T-cell (primary cell): Measurements from ENCODE around the gene LRP1B. TPM values are rescaled to one million over a fixed set of nuclear protein-coding genes. Genes with fewer than 3 reads are reported as not detected.

ENCODE experiments used
- ATAC-seq, 4 experiments: fragments of 200-7000 bp in 3 of 4; fragments of 150-1000 bp in 1 of 4; cut with Tn5 transposase; replicated peaks in 1 of 4; 1 replicate in 3 of 4; 2 replicates in 1 of 4; pipeline ENCODE4 v1.10.0; 2021; ENCODE audit warnings: moderate library complexity in 3 of 4, mild to moderate bottlenecking in 2 of 4, moderate number of reproducible peaks in 1 of 4
- CTCF ChIA-PET, 2 donors: fragments of 300-600 bp; sonication (Branson Sonifier 250); formaldehyde crosslinking; loops; one replicate each; lab custom pipeline; 2022; ENCODE audit warnings: antibody characterized with exemption in 2 of 2; lab: Charles Lee
- POLR2A ChIA-PET, 2 donors: fragments of 300-600 bp; sonication (Branson Sonifier 250); formaldehyde crosslinking; loops; one replicate each; lab custom pipeline; 2022; ENCODE audit warnings: antibody characterized with exemption in 2 of 2; lab: Charles Lee
- DNase-seq, 35 experiments: peaks; one replicate each; pipeline versions ENCODE4 v3.0.0 to v3.0.0-alpha.2; 2013 to 2023
- H3K27ac ChIP-seq: one replicate; pipeline ENCODE4 v1.5.1; 2013; ENCODE audit warnings: low read length
- H3K27me3 ChIP-seq, 2 experiments: replicated peaks in 1 of 2; 1 replicate in 1 of 2; 2 replicates in 1 of 2; pipeline versions ENCODE4 v1.6.1 to v1.7.0; 2013; ENCODE audit warnings: low read length in 1 of 2, mixed read lengths in 1 of 2; ENCODE audit not compliant: control insufficient read depth in 2 of 2, insufficient read depth in 2 of 2; ENCODE audit errors: extremely low read depth in 1 of 2
- H3K36me3 ChIP-seq, 2 donors: 1 replicate in 1 of 2; 2 replicates in 1 of 2; pipeline versions ENCODE4 v1.6.1 to v1.7.0; 2013; ENCODE audit warnings: low read length in 1 of 2; ENCODE audit not compliant: control insufficient read depth in 2 of 2, insufficient read depth in 1 of 2; ENCODE audit errors: extremely low read depth in 1 of 2
- H3K4me1 ChIP-seq, 2 experiments: 1 replicate in 1 of 2; 2 replicates in 1 of 2; pipeline versions ENCODE4 v1.6.1 to v1.7.0; 2013; ENCODE audit warnings: low read length in 2 of 2, mixed read lengths in 1 of 2; ENCODE audit not compliant: insufficient read depth in 2 of 2, control insufficient read depth in 1 of 2; ENCODE audit errors: extremely low read depth in 1 of 2
- H3K4me3 ChIP-seq, 2 donors: 1 replicate in 1 of 2; 2 replicates in 1 of 2; pipeline versions ENCODE4 v1.5.1 to v1.7.0; 2013; ENCODE audit warnings: mild to moderate bottlenecking in 2 of 2, low read length in 1 of 2, moderate library complexity in 1 of 2; ENCODE audit not compliant: control insufficient read depth in 1 of 2; ENCODE audit errors: extremely low read depth in 1 of 2
- H3K9me3 ChIP-seq: 2 replicates; pipeline ENCODE4 v1.7.0; 2013
- H3K27ac Mint-ChIP-seq, 2 donors: one replicate each; pipeline ENCODE4 v1.8.0; 2020 to 2021; ENCODE audit warnings: mild to moderate bottlenecking in 2 of 2, mixed read lengths in 2 of 2
- H3K27me3 Mint-ChIP-seq, 2 donors: one replicate each; pipeline ENCODE4 v1.8.0; 2021 to 2022; ENCODE audit warnings: mixed read lengths in 2 of 2
- H3K36me3 Mint-ChIP-seq: one replicate; pipeline ENCODE4 v1.8.0; 2021; ENCODE audit warnings: mixed read lengths
- H3K4me1 Mint-ChIP-seq, 3 donors: one replicate each; pipeline ENCODE4 v1.8.0; 2020 to 2022; ENCODE audit warnings: mixed read lengths in 3 of 3, mild to moderate bottlenecking in 1 of 3
- H3K4me3 Mint-ChIP-seq, 3 donors: one replicate each; pipeline ENCODE4 v1.8.0; 2020 to 2022; ENCODE audit warnings: mild to moderate bottlenecking in 3 of 3, mixed read lengths in 3 of 3, moderate library complexity in 3 of 3
- H3K9me3 Mint-ChIP-seq, 3 donors: one replicate each; pipeline ENCODE4 v1.8.0; 2020 to 2022; ENCODE audit warnings: mixed read lengths in 3 of 3
- WGBS: methylation state at CpG from one replicate; pipeline ENCODE4 v1.1.5; 2013; ENCODE audit warnings: missing lambda C conversion rate; ENCODE audit not compliant: insufficient coverage; 5-methylcytosine and 5-hydroxymethylcytosine counted together
- total RNA-seq, 35 experiments: library from RNA in 6 of 35; stranded (reverse) in 6 of 35; fragments of 120-200 nt in 1 of 35; gene quantifications; one replicate each; pipeline versions ENCODE4 v1.2.1 to v1.2.4 and lab custom pipeline; 2013 to 2026

The LRP1B gene
- total RNA-seq, 5 donors from 2014 or later (not counting 1 experiment from before 2014, with no cell fraction given) = not detected

DNA sequence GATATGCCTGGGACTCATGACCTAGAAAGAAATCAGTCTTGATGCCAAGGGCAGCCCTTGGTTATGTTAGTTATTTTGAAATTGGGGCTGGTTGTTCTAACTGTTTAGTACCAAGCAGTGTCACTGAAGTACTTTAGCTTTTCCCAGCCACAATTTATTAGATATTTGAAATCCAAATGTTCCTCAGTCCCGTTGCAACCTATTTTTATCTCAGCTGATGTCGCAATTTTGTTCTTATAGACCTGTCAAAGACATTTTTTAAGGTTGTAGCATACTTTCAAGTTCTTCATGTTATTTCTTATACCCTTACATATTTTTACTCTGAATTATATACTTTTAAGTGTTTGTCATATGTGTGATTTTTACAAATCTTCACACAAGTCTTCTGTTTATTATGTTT is 100.1 kb downstream of the LRP1B start:
- H3K27ac Mint-ChIP-seq = no peak overlapping the region
- DNase-seq = no peak
- Histone ChIP-seq H3K27me3 (no peaks in the 10 kb centered on the region), H3K4me3 (no peak overlapping the region), H3K36me3 (no peaks in the 10 kb centered on the region), H3K4me1 (no peaks in the 10 kb centered on the region), H3K9me3 (no peaks in the 10 kb centered on the region), H3K27ac (no peak overlapping the region)
- H3K4me1 Mint-ChIP-seq = no peaks in the 10 kb centered on the region
- no peak overlapping the region for H3K4me3 Mint-ChIP-seq
- POLR2A ChIA-PET = no interaction called here
- CTCF ChIA-PET = interaction anchor here in 1 of 2 donors (0.8 kb wide), 1 partner anchor 105 kb away, joined by 4 read pairs; no protein-coding TSS in a partner anchor
- H3K27me3 Mint-ChIP-seq = no peaks in the 10 kb centered on the region
- no peak for ATAC-seq
- H3K36me3 Mint-ChIP-seq = no peaks in the 10 kb centered on the region
- WGBS = 61% methylated on average over 2 of the region's 2 CpGs
- peaks cover 7 to 14% (median 10%) of the 10 kb centered on the region in 3 donors for H3K9me3 Mint-ChIP-seq

GRCh38 chr2:142029974-142030373 is 100.8 kb downstream of the LRP1B start:
- ChIA-PET CTCF (no interaction called here), POLR2A (no interaction called here)
- WGBS = no CpG with 5 or more reads among the region's 1 CpG
- Mint-ChIP-seq H3K27ac (no peak overlapping the region), H3K4me1 (no peaks in the 10 kb centered on the region), H3K27me3 (no peaks in the 10 kb centered on the region), H3K4me3 (no peak overlapping the region), H3K36me3 (no peaks in the 10 kb centered on the region), H3K9me3 (peaks cover 7 to 18% (median 12%) of the 10 kb centered on the region in 3 donors)
- no peaks in the 10 kb centered on the region for H3K4me1 ChIP-seq
- H3K27ac ChIP-seq = no peak overlapping the region
- H3K4me3 ChIP-seq = no peak overlapping the region
- no peaks in the 10 kb centered on the region for H3K9me3 ChIP-seq
- H3K36me3 ChIP-seq = no peaks in the 10 kb centered on the region
- ATAC-seq (no peak), DNase-seq (no peak)
- no peaks in the 10 kb centered on the region for H3K27me3 ChIP-seq

DNA sequence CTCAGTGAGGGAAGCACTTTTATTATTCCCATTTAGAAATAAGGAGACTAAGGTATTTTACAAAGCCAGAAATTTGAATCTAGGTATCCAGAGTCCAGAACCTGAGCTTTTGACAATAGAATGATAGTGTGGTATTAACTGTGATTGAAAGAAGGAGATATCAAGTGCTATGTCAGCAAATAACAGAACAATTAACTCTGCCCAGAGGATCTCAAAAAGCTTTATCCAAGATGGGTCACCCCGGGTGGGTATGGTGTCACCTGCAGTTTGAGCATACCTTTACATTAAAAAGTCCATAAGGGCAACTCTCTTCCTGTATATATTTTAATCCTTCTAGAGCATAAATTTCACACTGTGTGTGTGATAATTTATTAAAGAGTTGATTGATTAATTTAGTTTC is 105.4 kb downstream of the LRP1B start:
- POLR2A ChIA-PET = no interaction called here
- no peaks in the 10 kb centered on the region for H3K9me3 ChIP-seq
- ATAC-seq (no peak), DNase-seq (no peak)
- no peak overlapping the region for H3K27ac ChIP-seq
- WGBS = no CpG with 5 or more reads among the region's 1 CpG
- H3K9me3 Mint-ChIP-seq = peaks cover 8 to 10% (median 10%) of the 10 kb centered on the region in 3 donors
- no peak overlapping the region for H3K4me3 Mint-ChIP-seq
- no peaks in the 10 kb centered on the region for H3K4me1 Mint-ChIP-seq
- no peaks in the 10 kb centered on the region for H3K27me3 Mint-ChIP-seq
- H3K36me3 Mint-ChIP-seq = no peaks in the 10 kb centered on the region
- no peaks in the 10 kb centered on the region for H3K36me3 ChIP-seq
- H3K27me3 ChIP-seq = no peaks in the 10 kb centered on the region
- no peak overlapping the region for H3K4me3 ChIP-seq
- CTCF ChIA-PET = interaction anchor here in 1 of 2 donors (0.9 kb wide), 1 partner anchor 10 kb away, joined by 3 read pairs; no protein-coding TSS in a partner anchor
- H3K4me1 ChIP-seq = no peaks in the 10 kb centered on the region
- no peak overlapping the region for H3K27ac Mint-ChIP-seq

GRCh38 chr2:142020368-142020767 is 110.4 kb downstream of the LRP1B start:
- H3K27ac Mint-ChIP-seq = no peak overlapping the region
- WGBS = no CpG with 5 or more reads among the region's 1 CpG
- H3K4me1 ChIP-seq = no peaks in the 10 kb centered on the region
- no peaks in the 10 kb centered on the region for H3K27me3 ChIP-seq
- H3K36me3 ChIP-seq = no peaks in the 10 kb centered on the region
- ATAC-seq (no peak), DNase-seq (no peak)
- no peak overlapping the region for H3K4me3 Mint-ChIP-seq
- no peak overlapping the region for H3K27ac ChIP-seq
- no peak overlapping the region for H3K4me3 ChIP-seq
- ChIA-PET CTCF (no interaction called here), POLR2A (no interaction called here)
- H3K9me3 ChIP-seq = no peaks in the 10 kb centered on the region
- H3K4me1 Mint-ChIP-seq = no peaks in the 10 kb centered on the region
- no peaks in the 10 kb centered on the region for H3K36me3 Mint-ChIP-seq
- H3K9me3 Mint-ChIP-seq = peaks cover 8 to 15% (median 8%) of the 10 kb centered on the region in 3 donors
- H3K27me3 Mint-ChIP-seq = no peaks in the 10 kb centered on the region

- WGBS = 88% methylated on average over 1 of the region's 1 CpG
- Mint-ChIP-seq H3K9me3 (peaks cover 6 to 10% (median 8%) of the 10 kb centered on the region in 3 donors), H3K36me3 (no peaks in the 10 kb centered on the region), H3K27me3 (no peaks in the 10 kb centered on the region), H3K4me3 (no peak overlapping the region), H3K4me1 (no peaks in the 10 kb centered on the region), H3K27ac (no peak overlapping the region)
- ATAC-seq = no peak
- Histone ChIP-seq H3K36me3 (no peaks in the 10 kb centered on the region), H3K4me3 (no peak overlapping the region), H3K4me1 (no peaks in the 10 kb centered on the region), H3K27ac (no peak overlapping the region), H3K27me3 (no peaks in the 10 kb centered on the region), H3K9me3 (no peaks in the 10 kb centered on the region)
- ChIA-PET CTCF (no interaction called here), POLR2A (no interaction called here)
- no peak for DNase-seq
These were observed 116.3 kb downstream of the LRP1B start for GRCh38 chr2:142014536-142014935.

DNA sequence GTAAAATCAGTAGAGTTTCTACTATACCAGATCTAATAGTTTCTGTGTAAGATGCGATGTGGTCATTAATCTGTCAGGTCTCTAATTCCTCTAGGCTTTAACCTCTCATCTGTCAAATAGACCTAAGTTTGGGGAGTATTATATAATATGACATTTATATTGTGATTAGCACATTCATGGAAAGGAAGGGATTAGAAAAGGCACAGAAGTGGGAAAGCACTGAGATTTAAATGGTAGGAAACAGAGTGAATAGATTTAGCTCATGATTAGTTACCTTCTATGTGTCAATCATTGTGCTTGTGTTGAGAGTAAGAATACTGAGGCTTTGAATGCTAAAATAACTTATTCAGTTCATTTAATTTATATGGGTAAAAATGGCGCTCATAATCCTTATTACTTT is 118.0 kb downstream of the LRP1B start:
- POLR2A ChIA-PET = no interaction called here
- ATAC-seq (no peak), DNase-seq (no peak)
- Histone ChIP-seq H3K36me3 (no peaks in the 10 kb centered on the region), H3K27me3 (no peaks in the 10 kb centered on the region), H3K4me1 (no peaks in the 10 kb centered on the region), H3K9me3 (no peaks in the 10 kb centered on the region), H3K4me3 (no peak overlapping the region), H3K27ac (no peak overlapping the region)
- CTCF ChIA-PET = no interaction called here
- Mint-ChIP-seq H3K27ac (no peak overlapping the region), H3K4me3 (no peak overlapping the region), H3K27me3 (no peaks in the 10 kb centered on the region), H3K4me1 (no peaks in the 10 kb centered on the region), H3K36me3 (no peaks in the 10 kb centered on the region), H3K9me3 (peaks cover 8 to 10% (median 9%) of the 10 kb centered on the region in 3 donors)
- no CpG with 5 or more reads among the region's 2 CpGs for WGBS
